Endometrium (tissue), 2 donors: ENCODE measurements around the gene RTL1.

Source experiments
- FAIRE-seq: peaks from 2 replicates; lab custom pipeline; 2012; peaks lifted over from hg19 to GRCh38; lab: Jason Lieb, UNC
- donor health status: control.
- donor health status: control.

RTL1 gene

DNA sequence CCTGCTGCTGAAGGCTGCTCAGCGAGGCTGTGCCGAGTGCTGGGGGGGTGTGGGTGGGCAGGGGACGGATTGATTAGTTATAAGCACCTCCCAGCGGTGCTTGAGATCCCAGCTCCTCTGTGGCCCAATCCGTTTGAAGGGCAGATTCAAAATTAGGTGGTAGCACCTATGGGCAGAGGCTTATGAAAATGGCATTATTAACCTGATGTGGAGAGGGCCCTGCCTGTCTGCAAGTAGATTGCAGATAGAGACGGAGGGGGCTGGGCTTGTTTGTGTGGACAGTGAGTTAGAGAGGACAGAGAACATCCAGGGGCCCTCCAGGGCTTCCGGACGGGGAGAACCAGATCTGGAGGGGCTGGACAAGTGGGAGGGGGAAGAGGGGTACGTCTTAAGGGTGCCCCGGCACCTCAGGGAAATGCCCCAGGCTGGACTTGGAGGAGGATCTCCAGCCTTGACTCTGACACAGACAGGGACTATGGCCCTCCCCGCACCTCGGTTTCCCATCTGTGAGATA, at the start of gene RTL1:
RTL1 (minus strand) TSS at position 51 of the 514 bp plus-strand sequence. CDS start 18,934 bp downstream, outside the sequence.
- no peak for FAIRE-seq

DNA sequence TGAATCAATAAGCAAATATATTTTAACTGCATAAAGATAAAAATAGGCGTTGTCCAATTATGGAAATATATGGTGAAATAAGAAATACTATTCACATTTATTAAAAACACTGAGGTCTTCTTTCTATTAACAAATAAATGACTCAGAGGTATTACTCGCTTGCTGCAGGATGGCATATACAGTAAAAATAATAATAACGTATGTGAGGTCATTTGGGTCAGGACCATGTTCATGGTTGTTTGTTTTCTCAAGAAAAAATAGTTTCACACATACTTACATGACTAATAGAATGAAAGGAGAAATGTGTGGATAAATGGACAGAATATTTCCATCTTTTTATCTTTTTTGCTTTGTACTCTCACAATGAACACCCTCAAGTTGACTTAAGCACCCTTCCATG, 46.5 kb upstream of the RTL1 start:
- no peak for FAIRE-seq

DNA sequence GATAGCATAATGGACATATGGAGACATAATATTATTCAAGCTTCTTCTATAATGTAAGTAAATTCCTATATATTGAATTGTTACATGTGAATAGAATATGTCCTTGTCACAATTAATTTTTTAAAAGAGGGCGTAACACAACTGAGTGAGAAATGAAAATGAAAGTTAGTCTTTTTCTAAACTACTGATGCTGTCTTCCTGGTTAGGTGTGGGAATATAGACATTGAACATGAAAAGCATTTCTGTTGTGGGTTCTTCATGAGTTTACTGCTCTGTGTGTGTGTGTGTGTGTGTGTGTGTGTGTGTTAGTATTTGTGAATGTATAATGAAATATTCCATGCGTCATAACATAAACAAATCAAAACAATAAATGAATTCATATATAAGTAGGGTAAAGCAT, 40.5 kb upstream of the RTL1 start:
- no peak for FAIRE-seq

DNA sequence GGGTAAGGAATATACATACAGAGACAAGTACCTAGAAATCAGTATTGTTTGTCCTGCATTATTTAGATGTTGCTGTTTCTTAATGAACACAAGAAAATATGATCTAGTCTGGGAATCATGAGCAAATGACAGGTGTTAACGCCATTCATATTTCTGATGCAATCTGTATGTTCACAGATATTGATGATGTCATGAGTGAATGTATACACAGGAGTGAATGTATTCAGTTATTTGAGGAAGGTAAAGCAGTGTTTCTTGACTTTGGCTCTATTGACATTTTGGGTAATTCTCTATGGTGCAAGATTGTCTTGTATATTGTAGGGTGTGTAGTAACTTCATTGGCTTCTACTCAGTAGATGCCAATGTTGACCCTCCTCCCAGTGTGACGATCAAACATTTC, 26.7 kb upstream of the RTL1 start:
- FAIRE-seq, result no peak

DNA sequence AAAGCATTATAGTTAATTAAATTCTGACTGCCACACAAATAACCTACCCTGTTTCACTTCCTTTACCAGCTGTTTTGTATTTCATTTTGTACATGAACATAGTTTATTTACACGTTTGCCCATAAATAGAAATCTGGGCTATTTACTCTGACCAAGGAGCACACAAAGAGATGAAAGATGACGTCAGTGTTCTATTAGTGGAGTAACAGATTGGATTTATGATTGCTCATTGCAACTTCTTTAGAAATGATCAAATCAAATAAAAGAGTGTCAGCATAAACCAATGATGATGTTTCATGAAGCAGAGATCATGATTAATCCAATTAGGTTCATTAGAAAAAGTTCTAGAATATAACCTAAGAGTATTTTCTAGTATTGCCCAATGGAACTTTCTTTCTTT, 12.0 kb upstream of the RTL1 start:
- FAIRE-seq, result no peak

DNA sequence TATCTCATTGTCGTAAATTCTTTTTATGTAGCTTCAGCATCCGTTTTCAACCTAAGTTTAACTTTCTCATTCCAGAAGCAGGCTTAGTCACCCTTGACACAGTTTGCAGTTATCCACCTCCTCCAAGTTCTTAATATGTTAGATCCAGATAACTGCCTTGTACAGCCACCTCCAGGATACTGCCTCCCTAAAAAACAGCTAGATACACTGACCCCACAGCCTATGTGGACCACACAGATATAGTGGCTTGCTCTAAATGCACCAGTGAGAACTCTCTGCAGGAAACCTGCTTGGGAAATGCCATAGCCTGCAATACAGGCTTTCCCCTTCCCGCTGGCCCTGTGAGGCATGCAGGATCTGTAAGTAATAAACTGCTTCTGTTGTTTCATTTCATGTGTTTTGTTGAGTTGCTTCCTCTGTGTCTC, 11.1 kb upstream of the RTL1 start:
- FAIRE-seq, result no peak

DNA sequence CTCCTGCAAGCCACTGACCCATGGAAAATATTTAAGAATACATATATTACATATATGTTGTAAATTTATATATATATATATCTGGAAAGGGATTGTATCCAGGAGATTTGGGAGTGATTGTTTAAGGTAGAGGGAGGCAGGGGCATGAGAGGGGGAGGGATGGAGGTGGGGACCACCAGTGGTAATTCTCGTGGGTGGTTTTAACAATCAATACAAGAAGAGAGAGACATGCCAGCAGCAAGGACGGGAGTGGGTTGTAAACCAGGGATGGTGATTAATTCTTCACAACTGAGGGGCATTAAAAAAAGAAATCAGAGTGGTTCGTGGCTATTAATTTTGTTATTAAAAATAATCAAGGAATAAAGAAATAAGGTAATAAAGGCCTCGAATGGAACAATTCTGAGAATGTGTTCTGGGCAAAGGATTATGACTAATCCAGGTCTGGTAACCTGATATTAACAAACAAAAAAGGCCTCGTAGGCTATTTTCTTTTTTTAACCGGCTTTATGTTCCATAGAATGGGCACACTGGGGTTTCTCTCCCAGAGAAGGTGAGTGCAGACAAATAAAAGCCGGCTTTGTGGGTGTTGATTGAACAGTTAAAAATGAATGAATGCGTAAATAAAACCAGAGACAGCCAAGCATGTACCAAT, 8.3 kb upstream of the RTL1 start:
- FAIRE-seq, result no peak

DNA sequence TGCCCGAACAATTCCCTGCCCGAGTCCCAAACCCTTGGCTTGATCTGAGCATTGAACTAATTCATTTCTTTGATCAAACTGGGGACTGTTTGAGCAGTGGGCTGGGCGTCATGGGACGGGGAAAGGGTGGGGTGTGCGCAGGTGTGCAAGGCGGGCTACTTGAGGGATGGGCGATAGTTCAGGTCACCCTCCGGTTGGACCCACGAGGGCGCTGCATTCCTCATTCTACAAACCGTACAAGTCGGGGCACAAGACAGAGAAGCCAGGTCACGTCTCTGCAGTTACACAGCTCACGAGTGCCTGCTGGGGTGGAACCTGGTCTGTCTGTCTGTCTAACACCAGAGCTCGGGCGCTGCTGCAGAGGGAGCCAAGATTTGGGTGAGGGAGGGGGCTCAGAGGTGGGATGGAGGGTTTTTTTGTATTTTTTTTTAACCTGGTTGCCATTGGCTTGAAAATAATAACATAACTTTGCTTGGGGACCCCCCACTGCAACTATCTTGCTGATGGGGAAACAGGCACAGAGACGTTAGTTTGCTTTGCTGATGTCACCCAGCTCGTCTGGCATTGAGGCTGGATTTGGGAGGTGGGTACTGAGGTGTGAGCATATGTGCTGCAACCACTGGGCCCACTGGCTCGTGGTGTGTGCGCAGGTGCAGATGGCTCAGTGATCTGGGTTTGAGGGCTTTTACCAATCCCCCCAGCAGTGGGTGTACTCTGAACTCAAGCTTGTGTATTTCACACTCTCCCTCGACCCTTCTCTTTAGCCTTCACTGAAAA, 7.6 kb upstream of the RTL1 start:
- no peak for FAIRE-seq

DNA sequence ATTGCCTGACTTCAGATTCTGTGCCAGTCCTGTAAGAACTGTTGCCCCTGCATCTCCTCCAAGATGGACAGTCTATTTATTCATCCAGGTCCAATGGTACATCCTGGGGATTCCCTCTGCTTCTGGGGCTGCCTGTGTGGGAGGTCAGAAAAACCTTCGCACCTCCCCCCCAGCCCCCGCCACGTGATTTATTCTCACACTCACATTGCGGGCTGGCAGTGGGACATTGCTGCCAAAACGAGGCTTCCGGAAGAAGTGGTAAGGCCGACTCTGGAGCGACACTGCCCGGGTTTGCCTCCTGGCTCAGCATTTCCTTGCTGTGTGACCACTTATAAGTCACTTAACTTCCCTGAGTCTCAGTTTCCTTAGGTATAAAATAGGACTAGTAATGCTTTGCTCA, 5.9 kb upstream of the RTL1 start:
- FAIRE-seq, result no peak

DNA sequence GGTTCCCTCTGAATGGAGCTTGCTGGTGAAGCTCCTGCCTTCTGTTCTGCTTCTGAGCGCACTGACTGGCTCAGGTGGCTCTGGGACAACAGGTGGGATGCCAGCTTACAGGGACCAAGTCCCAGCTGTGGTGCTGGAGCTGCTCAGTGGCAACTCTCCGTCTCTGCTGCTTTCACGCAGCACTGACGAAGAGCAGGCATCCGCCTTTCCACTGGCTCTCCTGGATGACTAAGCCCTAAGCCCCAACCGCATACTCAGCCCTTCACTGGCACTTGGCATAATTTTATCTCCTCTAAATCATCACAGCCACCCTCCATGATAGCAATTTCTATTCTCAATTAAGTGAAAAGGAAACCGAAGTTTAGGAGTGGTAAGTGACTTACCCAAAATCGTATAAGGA, 3.7 kb upstream of the RTL1 start:
- FAIRE-seq, result no peak

DNA sequence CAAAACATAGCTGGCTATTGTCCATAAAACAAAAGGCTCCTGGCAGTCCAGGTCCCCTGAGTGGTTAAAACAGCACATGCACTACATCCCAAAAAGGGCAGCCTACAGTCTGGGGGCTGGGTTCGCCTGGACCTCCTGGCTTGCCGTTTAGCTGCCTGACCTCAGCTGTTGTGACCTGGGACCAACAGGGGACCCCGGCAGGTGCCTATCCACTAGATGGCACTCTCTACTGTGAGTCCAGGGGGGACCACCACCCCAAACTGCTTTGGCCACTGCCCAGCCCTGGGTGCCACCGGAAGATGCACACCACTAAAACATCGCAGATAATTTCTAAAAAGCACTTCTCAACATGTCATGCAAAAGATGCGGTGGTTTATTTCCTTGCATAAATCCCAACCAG, 2.9 kb upstream of the RTL1 start:
- no peak for FAIRE-seq

DNA sequence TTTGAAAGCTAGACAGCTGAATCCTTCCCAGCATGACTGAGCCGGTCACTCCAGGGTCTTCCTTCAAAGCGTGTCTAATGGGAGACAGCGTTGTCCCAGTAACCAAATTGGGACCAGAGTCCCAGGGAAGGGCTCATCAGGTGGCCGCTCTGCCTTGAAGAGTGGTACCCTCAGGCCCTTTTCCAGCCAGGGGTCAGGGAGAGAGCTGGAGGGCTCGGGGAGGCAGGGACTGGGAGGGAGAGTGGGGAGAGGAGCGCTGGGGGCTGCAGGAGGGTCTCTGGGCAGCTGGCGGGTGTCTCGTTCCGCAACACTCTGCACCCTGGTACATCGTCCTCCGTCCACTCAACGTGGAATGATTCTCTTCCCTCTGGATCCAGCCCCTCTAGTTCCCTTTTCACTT, 1.6 kb upstream of the RTL1 start:
- no peak for FAIRE-seq

DNA sequence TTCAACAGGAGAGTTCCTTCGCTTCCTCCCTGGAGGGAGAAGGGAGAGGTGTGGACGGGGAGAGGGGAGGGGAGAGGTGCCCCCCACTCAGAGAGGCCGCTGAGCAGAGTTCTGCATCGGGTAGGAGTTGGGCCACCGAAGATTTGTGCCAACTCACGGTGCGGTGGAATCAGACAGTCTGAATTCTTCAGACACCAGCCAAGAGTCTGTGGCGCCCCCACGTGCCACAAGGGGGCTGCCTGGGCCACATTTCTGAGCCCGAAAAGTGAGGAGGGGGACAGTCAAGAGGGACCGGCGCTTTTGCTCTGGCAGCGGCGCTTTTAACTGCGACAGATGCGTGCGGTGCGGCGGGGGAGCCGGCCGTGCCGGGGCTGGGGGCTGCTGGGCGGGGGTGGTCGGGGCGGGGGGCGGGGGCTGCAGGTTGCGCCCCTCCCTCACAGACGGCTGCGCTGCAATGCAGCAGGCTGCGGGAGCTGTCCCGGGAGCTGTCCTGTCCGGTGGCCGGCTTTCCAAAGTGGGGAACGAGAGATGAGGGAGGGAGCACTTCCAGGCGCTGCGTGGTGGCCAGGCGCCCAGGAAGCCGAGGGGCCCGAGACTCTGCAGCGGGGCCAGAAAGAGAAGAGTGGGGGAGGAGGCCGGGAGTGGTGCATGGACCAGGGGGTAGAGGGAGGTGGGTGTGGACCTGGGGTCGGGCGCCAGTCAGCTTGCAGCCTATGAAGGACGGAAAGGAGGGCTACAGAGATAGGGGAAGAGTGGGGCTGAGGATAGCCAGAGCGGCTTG, 975 bp upstream of the RTL1 start:
- FAIRE-seq, result no peak

DNA sequence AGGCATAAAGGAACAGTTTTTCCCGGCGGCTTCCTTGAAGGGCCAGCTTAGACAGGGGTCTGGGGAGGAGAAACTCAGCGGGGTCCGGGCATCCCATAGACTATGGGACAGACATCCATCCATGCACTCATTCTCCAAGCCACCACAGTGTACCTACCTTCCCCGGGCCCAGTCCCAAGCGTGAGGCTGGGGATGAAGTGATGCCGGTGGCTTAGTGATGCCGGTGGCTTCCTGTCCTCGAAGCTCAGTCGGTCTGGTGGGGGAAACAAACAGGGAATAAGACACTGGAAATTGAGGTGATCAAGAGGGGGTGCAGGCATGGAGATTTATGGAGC, 421 bp downstream of the RTL1 start:
- no peak for FAIRE-seq

DNA sequence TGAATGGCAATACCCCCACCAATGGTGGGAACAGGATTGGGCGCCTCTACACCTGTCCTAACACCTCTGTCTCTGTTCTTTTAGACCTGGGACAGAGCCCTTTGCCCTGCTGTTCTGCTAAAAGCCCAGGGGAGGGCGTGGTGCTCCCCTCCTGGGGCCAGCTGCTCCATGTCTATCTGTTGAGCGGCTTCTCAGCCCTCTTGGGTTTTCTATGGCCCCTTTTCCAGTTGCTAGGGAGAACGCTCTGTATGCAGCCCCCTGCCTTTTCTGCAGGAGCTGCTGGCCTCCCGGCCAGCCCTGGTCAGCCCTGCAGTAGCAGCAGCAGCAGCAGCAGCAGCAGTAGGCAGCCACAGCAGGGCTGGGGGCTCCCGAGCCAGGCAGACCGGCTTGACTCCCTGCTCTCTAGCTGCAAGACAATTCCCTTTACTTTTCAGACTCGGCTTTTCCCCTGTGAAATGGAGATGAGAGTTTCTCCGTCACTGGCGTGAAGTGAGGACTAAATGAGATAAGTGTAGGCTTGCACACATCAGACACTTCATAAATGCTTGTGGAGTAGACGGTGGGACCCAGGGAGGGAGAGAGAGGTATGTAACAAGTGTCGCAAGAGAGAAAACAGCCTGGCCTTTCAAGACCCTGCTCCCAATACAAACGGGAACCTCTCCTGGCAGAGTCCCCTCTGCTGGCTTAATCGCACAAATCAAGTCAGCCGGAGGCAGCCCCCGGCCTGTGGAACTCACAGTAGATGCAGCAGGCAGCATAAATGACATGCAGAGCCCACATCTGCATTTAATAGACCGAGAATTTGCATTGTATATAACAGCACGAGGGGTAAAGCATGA, 1.0 kb downstream of the RTL1 start:
- no peak for FAIRE-seq

DNA sequence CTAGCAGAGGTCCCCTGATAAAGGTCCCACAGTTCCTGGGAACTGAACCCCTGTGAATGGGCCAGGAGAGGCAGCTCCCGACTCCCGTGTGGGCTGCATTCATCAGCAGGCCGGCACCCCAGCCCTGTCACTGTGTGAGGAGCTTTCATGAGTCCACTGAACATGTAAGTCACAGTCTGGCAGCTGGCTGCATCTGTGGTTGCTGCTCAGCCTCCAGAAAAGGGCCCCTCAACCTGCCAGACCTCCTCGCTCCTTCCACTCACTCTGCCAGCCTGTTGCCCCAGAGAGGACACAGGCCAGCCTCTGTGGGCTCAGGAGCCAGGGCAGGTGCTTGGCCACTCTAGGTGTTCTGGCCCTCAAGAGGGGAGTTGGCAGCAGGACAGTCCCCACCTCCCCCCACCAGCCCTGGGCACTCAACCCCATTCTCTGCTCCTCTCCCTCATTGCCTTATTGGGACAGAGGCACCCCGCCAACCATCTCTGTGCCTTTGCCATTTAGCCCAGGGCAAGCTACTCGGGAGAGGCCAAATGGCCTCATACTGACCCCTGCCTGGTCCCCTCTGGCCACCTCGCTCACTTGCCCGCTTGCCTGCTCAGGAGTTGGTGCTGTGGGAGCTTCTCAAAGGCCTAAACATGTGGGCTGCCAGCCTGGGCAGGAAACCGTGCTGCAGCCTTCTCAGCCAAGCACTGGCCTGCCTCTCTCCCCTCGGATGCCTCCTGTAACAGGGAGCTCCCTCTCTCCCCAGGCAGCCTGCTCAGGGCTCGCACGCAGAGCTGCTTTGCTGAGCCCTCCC, 1.9 kb downstream of the RTL1 start:
- no peak for FAIRE-seq

DNA sequence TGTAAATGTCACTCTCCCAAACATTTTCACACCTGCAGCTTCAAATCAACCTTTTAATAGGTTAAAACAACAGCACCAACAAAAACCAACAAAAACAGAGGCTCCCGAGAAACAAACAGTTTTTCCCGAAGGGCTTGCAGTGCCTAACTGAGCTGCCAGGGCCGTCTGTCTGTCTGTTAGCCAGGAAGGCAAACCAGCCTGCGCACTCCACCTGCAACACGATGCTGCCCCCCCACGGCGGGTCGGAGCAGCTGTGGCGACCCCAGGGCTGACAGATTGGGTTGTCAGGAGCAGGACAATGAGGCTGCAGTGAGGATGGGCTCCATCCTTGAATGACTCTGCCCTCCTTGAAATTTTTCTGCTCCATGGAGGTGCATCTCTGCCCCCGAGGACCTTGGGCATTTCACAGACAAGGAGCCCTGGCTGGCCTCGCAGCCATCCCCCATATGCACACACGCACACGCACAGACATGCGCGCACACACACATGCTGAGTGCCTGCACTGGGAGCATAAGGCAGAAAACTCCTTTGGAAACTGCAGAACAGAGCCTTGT, 2.6 kb downstream of the RTL1 start:
- no peak for FAIRE-seq

DNA sequence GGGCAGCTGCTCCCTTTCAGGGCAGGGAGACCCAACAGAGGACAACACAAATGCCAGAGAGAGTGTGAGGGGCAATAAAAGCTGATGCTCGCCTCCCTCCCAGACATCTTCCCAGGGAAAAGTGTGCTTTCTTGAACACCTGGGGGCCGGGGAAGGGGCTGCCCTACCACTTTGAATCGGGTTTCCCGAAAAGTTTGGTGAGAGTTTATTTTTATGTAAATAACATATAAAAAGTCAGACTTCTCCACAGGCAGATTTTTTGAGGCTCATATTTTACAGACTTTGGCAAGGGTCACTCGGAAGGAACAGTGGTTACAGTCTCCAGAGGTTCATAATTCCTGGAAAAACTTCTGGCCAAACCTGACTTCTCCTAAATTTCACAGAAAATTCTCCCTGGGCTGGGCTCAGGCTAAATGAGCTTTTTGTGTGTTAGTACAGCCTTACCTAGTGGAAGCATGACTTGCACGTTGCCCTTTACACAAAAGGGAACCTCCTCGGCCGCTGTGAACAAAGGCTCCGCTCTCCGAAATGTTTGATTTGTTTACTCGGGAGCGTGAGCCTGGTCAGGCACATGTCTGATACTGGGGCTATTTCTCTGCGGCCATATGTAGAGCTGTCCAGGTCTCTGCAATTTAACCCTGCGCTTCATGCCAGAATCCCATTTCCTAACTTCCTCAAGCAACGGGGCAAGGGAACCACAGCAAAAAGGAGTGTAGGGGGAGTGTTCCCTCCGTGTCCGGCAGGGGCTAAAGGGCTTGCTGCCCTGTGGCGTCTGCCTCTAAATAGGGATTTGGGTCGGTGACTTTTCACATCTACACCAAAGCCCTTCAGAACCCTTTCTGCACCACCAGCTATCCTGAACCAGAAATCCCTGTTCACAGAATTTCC, 3.4 kb downstream of the RTL1 start:
- no peak for FAIRE-seq

DNA sequence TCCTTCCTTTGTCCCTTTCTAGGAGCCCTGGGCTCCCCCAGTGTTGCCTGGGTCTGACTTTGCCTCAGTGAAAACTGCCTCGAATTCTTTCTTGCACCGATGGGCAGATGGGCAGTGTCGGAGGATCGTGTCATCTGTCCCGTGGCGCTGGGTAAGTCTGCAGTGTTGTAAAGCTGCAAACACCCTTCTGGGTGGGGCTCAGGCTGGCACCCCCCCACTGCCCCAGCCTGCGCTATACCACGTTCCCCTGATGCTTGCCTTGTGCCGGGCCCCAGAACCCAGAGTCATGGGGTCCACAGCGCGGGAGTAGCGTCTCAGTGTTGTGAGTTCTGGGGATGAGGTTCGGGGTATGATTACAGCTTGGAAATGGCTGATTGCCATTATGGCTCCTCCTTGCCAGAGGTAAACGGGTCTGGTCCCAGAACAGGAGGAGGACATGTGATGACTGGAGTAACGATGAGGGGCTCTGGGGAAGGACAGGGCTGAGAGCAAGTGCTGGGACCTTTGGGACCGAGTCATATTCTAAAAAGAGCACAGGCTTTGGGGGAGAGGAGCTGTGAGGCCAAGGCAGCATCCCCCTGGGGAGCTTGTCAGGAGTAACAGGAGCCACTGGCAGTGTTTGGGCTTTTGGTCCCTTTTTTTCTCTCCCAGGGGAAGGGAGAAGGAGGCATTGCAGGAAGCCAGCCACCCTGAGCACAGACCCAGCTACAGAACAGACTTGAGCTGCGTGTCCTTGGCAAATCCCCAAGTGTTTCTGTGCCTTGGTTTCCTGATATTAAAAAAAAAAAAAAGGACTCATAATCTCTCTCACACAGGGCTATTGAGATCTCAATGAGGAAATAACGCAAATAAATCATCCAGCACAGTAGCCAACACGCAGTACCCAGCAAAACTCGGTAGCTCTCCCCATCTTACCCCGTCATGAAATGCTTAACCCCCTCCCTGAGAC, 4.3 kb downstream of the RTL1 start:
- FAIRE-seq, result no peak
